Mesendoderm (in vitro differentiated cells): Measurements from ENCODE around the gene NCAN.
"Not testable (repeated sequence)": the region's sequence is repeated elsewhere in the genome, so short reads cannot be mapped to it uniquely, and the experiment has no call there.

Experiments
- DNase-seq: peaks from one replicate; pipeline ENCODE4 v3.0.0; 2013
- H2AK5ac ChIP-seq: 2 replicates; pipeline ENCODE4 v1.6.1; 2013; ENCODE audit warnings: low read length, inconsistent platforms
- H2BK120ac ChIP-seq: 2 replicates; pipeline ENCODE4 v1.6.1; 2013; ENCODE audit warnings: low read depth, mild to moderate bottlenecking, low read length, moderate library complexity, mixed read lengths
- H2BK15ac ChIP-seq: replicated peaks from 2 replicates; pipeline ENCODE4 v1.6.1; 2013; ENCODE audit warnings: low read depth, mild to moderate bottlenecking, moderate library complexity
- H2BK5ac ChIP-seq: 2 replicates; pipeline ENCODE4 v1.6.1; 2013; ENCODE audit warnings: low read length, inconsistent platforms
- H3K18ac ChIP-seq: 2 replicates; pipeline ENCODE4 v1.6.1; 2013; ENCODE audit warnings: mild to moderate bottlenecking, low read length, mixed read lengths
- H3K23ac ChIP-seq: one replicate; pipeline ENCODE4 v1.6.1; 2013; ENCODE audit warnings: low read length
- H3K27ac ChIP-seq: 2 replicates; pipeline ENCODE4 v1.5.1; 2013; ENCODE audit warnings: low read depth, mild to moderate bottlenecking, inconsistent platforms, low read length, moderate library complexity
- H3K27me3 ChIP-seq: 2 replicates; pipeline ENCODE4 v1.6.1; 2013; ENCODE audit warnings: low read length, control low read depth, mild to moderate bottlenecking, inconsistent platforms; ENCODE audit not compliant: insufficient read depth, poor library complexity
- H3K36me3 ChIP-seq: 2 replicates; pipeline ENCODE4 v1.6.1; 2013; ENCODE audit warnings: low read length, inconsistent platforms; ENCODE audit not compliant: control insufficient read depth, insufficient read depth
- H3K4ac ChIP-seq: one replicate; pipeline ENCODE4 v1.6.1; 2013; ENCODE audit warnings: low read depth, mild to moderate bottlenecking, low read length, moderate library complexity
- H3K4me1 ChIP-seq: 2 replicates; pipeline ENCODE4 v1.6.1; 2013; ENCODE audit warnings: low read depth, low read length, inconsistent platforms; ENCODE audit not compliant: control insufficient read depth
- H3K4me2 ChIP-seq: 2 replicates; pipeline ENCODE4 v1.6.1; 2013; ENCODE audit warnings: low read length
- H3K4me3 ChIP-seq: 2 replicates; pipeline ENCODE4 v1.5.1; 2013; ENCODE audit warnings: mild to moderate bottlenecking, low read length
- H3K56ac ChIP-seq: one replicate; pipeline ENCODE4 v1.6.1; 2013; ENCODE audit warnings: low read length
- H3K79me1 ChIP-seq: 2 replicates; pipeline ENCODE4 v1.6.1; 2013; ENCODE audit warnings: low read length, inconsistent platforms
- H3K79me2 ChIP-seq: 2 replicates; pipeline ENCODE4 v1.6.1; 2013; ENCODE audit warnings: mild to moderate bottlenecking, low read length; ENCODE audit not compliant: control insufficient read depth, insufficient read depth
- H3K9ac ChIP-seq: 2 replicates; pipeline ENCODE4 v1.6.1; 2013; ENCODE audit warnings: low read length, inconsistent platforms
- H4K5ac ChIP-seq: one replicate; pipeline ENCODE4 v1.6.1; 2013; ENCODE audit warnings: low read length
- H4K8ac ChIP-seq: one replicate; pipeline ENCODE4 v1.6.1; 2013; ENCODE audit warnings: low read depth, mild to moderate bottlenecking, control low read depth, low read length, moderate library complexity
- WGBS: extraction: QIAGEN DNeasy Blood & Tissue Kit; methylation state at CpG from one replicate; pipeline ENCODE4 v1.1.7; 2013; ENCODE audit warnings: low lambda C conversion rate, missing lambda C conversion rate; ENCODE audit not compliant: insufficient coverage; ENCODE audit errors: extremely low coverage; 5-methylcytosine and 5-hydroxymethylcytosine counted together

The NCAN gene

DNA sequence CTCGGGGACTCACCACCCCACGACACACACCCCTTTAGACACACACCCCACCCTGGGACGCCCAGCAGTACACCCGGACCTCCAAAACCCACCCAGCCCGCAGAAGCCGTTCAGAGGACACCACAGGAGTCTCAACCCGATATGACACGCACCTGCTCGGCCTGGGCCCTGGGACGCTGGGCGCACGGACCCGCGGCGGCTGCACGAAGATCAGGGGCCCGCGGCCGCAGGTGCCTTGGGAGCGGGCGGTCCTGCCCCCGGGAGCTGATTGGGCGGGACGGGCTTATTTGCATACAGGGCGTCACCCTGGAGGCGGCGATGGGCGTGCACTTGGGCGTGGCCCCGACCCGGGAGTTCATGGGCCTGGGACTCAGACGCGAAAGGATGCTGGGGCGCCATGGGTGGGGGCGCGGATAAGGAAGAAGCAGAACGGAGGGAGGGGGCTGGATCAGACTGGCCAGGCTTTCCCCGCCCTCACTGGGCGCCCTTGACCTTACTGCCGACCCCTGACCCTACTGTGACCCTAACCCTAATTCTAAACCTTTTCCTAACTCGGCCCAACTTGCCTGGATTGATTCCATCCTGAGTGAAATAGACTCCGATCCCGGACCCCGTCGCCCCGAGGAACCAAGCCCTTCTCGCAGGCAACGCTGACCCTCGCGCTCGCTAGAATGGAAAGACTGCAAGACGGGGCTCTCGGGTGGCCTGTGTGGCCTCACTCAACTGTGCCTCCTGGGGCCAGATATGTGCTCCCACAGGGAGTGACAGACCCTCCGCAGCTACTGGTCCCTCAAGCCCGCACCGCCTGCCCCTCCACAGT is 41.5 kb upstream of the NCAN start, which contains the start of gene MEF2B:
Gene MEF2B, minus strand, starts transcription at position 211 of the 820 bp plus-strand sequence. CDS start 19,528 bp downstream, outside the sequence.
- H3K4ac ChIP-seq: no peak within 1 kb of the TSS
- no peaks in the 10 kb centered on the region for H3K79me1 ChIP-seq
- no peaks in the 10 kb centered on the region for H3K27me3 ChIP-seq
- no peak within 1 kb of the TSS for H3K9ac ChIP-seq
- H3K4me1 ChIP-seq: no peaks in the 10 kb centered on the region
- peak within 1 kb of the TSS; percentile 35 for H3K4me2 ChIP-seq
- H2AK5ac ChIP-seq: no peak within 1 kb of the TSS
- no peak within 1 kb of the TSS for H3K27ac ChIP-seq
- no peak within 1 kb of the TSS for H3K23ac ChIP-seq
- no peak within 1 kb of the TSS for H2BK15ac ChIP-seq
- no peak within 1 kb of the TSS for H2BK5ac ChIP-seq
- H3K79me2 ChIP-seq: no peaks in the 10 kb centered on the region
- H4K8ac ChIP-seq: no peak within 1 kb of the TSS
- H2BK120ac ChIP-seq: no peak within 1 kb of the TSS
- no peak within 1 kb of the TSS for H3K4me3 ChIP-seq
- H3K36me3 ChIP-seq: no peaks in the 10 kb centered on the region
- DNase-seq: peak; percentile 89
- WGBS: no CpG with 5 or more reads among the region's 56 CpGs
- H3K56ac ChIP-seq: peak within 1 kb of the TSS; percentile 22
- no peak within 1 kb of the TSS for H3K18ac ChIP-seq
- H4K5ac ChIP-seq: no peak within 1 kb of the TSS

DNA sequence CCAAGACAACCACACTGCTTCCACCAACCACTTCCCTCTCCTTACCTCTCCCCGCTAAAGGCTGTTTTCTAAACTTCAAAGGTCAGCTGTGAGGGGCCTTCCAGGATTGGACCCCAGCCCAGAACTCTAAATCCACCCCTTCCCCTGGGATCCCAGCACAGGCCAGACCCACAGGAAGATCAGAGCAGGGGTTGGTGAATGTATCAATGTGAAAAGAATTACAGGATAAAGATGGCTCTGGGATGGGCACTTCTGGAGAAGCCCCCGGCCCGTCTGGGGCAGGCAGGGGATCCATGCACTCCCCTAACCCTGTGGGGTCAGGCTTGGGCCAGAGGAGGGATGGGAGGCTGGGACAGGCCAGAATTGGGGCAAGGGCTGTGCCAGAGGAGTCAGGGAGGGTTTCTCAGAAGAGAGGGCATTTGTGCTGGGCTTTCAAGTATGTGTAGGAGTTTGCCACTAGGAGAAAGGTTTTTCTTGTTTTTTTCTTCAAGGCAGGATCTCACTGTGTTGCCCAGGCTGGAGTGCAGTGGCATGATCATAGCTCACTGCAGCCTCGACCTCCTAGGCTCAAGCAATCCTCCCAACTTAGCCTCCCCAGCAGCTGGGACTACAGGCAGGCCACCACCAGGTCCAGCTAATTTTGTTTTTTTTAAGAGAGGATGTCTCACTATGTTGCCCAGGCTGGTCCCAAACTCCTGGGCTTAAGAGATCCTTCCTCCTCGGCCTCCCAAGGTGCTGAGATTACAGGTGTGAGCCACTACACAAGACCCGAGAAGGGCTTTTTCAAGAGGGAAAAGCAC is 40.7 kb upstream of the NCAN start:
- H2BK15ac ChIP-seq: no peak overlapping the region
- H2BK5ac ChIP-seq: no peak overlapping the region
- DNase-seq: no peak
- H3K27ac ChIP-seq: no peak overlapping the region
- no peaks in the 10 kb centered on the region for H3K79me1 ChIP-seq
- H3K4me3 ChIP-seq: no peak overlapping the region
- no peaks in the 10 kb centered on the region for H3K36me3 ChIP-seq
- no peaks in the 10 kb centered on the region for H3K79me2 ChIP-seq
- H2AK5ac ChIP-seq: no peak overlapping the region
- no peak overlapping the region for H3K4me2 ChIP-seq
- no peak overlapping the region for H3K4ac ChIP-seq
- no peaks in the 10 kb centered on the region for H3K4me1 ChIP-seq
- H4K8ac ChIP-seq: no peak overlapping the region
- WGBS: no CpG with 5 or more reads among the region's 6 CpGs
- no peak overlapping the region for H2BK120ac ChIP-seq
- H3K56ac ChIP-seq: no peak overlapping the region
- no peak overlapping the region for H3K9ac ChIP-seq
- no peaks in the 10 kb centered on the region for H3K27me3 ChIP-seq
- no peak overlapping the region for H3K23ac ChIP-seq
- no peak overlapping the region for H3K18ac ChIP-seq
- H4K5ac ChIP-seq: no peak overlapping the region

DNA sequence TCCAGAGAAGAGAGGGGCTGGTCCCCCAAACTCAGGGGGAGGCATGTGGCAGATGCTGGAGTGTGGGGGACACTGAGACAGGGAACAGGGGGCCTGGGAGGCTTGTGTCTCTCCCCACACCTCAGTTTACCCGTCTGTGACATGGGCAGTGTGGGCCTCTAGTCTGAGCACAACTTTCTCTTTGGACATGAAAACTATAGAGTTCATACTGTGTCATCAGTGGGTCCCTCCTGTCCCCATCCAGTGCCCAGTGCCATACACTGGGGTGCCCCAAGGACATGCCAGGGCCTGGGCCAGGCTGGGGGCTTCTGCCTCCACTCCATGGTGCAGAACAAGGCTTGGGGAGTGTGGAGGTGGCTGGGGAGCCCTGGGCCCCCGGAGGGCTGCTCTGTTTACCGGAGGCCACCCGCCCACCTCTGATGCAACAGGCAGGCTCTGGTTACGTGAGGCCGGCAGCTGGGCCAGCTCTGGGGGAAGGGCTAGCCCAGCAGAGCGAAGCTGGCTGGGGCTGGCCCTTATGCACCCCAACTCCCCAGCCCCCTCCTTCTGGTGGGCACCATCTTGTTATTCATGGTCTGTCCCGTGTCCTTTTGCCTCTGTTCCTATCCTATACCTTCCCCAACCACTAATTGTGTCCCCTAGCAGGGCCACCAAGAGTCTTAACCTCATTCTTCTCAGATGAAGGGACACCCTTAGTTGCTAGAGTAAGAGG is 39.8 kb upstream of the NCAN start:
- H4K5ac ChIP-seq: no peak overlapping the region
- H2BK15ac ChIP-seq: no peak overlapping the region
- H3K79me1 ChIP-seq: no peaks in the 10 kb centered on the region
- no peaks in the 10 kb centered on the region for H3K36me3 ChIP-seq
- H4K8ac ChIP-seq: no peak overlapping the region
- H3K79me2 ChIP-seq: no peaks in the 10 kb centered on the region
- no peak overlapping the region for H3K4ac ChIP-seq
- H3K4me3 ChIP-seq: no peak overlapping the region
- no peaks in the 10 kb centered on the region for H3K27me3 ChIP-seq
- no peak overlapping the region for H2BK120ac ChIP-seq
- no CpG with 5 or more reads among the region's 8 CpGs for WGBS
- H3K27ac ChIP-seq: no peak overlapping the region
- DNase-seq: no peak
- H3K9ac ChIP-seq: peak overlapping the region; percentile 11
- H3K56ac ChIP-seq: peak overlapping the region; percentile 64
- H3K18ac ChIP-seq: no peak overlapping the region
- no peak overlapping the region for H2AK5ac ChIP-seq
- H3K4me2 ChIP-seq: no peak overlapping the region
- H2BK5ac ChIP-seq: no peak overlapping the region
- H3K23ac ChIP-seq: no peak overlapping the region
- no peaks in the 10 kb centered on the region for H3K4me1 ChIP-seq

- not testable (repeated sequence) for H3K9ac ChIP-seq, H3K79me1 ChIP-seq, H2BK120ac ChIP-seq, DNase-seq, H3K4me1 ChIP-seq, H4K8ac ChIP-seq, H3K79me2 ChIP-seq, H3K27me3 ChIP-seq, H3K36me3 ChIP-seq, H3K18ac ChIP-seq, H2BK15ac ChIP-seq, H2AK5ac ChIP-seq, H2BK5ac ChIP-seq, H3K4me2 ChIP-seq, H3K23ac ChIP-seq, H4K5ac ChIP-seq, H3K56ac ChIP-seq, H3K27ac ChIP-seq, H3K4ac ChIP-seq, H3K4me3 ChIP-seq
- no CpG with 5 or more reads among the region's 5 CpGs for WGBS
Measured at GRCh38 chr19:19173243-19173642, 38.5 kb upstream of the NCAN start.

- no peak for DNase-seq
- no peaks in the 10 kb centered on the region for H3K4me1 ChIP-seq
- no peak overlapping the region for H2BK120ac ChIP-seq
- no peaks in the 10 kb centered on the region for H3K79me1 ChIP-seq
- H3K27ac ChIP-seq: no peak overlapping the region
- no peak overlapping the region for H3K9ac ChIP-seq
- no peak overlapping the region for H3K4ac ChIP-seq
- H3K23ac ChIP-seq: no peak overlapping the region
- no peaks in the 10 kb centered on the region for H3K36me3 ChIP-seq
- H4K8ac ChIP-seq: no peak overlapping the region
- no peak overlapping the region for H3K18ac ChIP-seq
- no peak overlapping the region for H3K4me3 ChIP-seq
- no peak overlapping the region for H2AK5ac ChIP-seq
- H3K56ac ChIP-seq: no peak overlapping the region
- no peaks in the 10 kb centered on the region for H3K79me2 ChIP-seq
- H3K27me3 ChIP-seq: no peaks in the 10 kb centered on the region
- no peak overlapping the region for H3K4me2 ChIP-seq
- no peak overlapping the region for H2BK5ac ChIP-seq
- WGBS: no CpG with 5 or more reads among the region's 8 CpGs
- H2BK15ac ChIP-seq: no peak overlapping the region
- H4K5ac ChIP-seq: no peak overlapping the region
Measured at GRCh38 chr19:19176950-19177349, 34.8 kb upstream of the NCAN start.
